ENCODE measurements around the gene BAX. TPM values are rescaled to one million over a fixed set of nuclear protein-coding genes. Genes with fewer than 3 reads are reported as not detected.
"Not testable (repeated sequence)": the region's sequence is repeated elsewhere in the genome, so short reads cannot be mapped to it uniquely, and the experiment has no call there.

BAX gene
- polyA plus RNA-seq (2013, experiment 1 of 2; ENCODE audit: insufficient read length), result 203 TPM
- 173 TPM for polyA plus RNA-seq (2013, experiment 2 of 2; ENCODE audit: insufficient read length)

GRCh38 chr19:48954595-48955307 lies at the start of gene BAX:
BAX (plus strand) TSS chr19:48954875; CDS start chr19:48954929, 54 bp downstream.
- peak; percentile 96 for DNase-seq

GRCh38 chr19:48905664-48906063 lies 49.0 kb upstream of the BAX start:
- no peak for DNase-seq

GRCh38 chr19:48906324-48906723 lies 48.4 kb upstream of the BAX start:
- DNase-seq, result no peak

GRCh38 chr19:48907671-48908070 lies 47.0 kb upstream of the BAX start:
- no peak for DNase-seq

GRCh38 chr19:48909424-48910077 lies 45.1 kb upstream of the BAX start:
- DNase-seq, result not testable (repeated sequence)

- no peak for DNase-seq
Measured at GRCh38 chr19:48910803-48911202, 43.9 kb upstream of the BAX start.

GRCh38 chr19:48913114-48913889 lies 41.4 kb upstream of the BAX start:
- DNase-seq, result no peak

GRCh38 chr19:48914181-48914580 lies 40.5 kb upstream of the BAX start:
- no peak for DNase-seq

- no peak for DNase-seq
Measured at GRCh38 chr19:48915757-48916156, 38.9 kb upstream of the BAX start.

- DNase-seq, result no peak
Measured at GRCh38 chr19:48918071-48918470, 36.6 kb upstream of the BAX start.

GRCh38 chr19:48918801-48919247 lies 35.9 kb upstream of the BAX start:
- DNase-seq, result peak; percentile 23

- not testable (repeated sequence) for DNase-seq
Measured at GRCh38 chr19:48919271-48919670, 35.4 kb upstream of the BAX start.

GRCh38 chr19:48920949-48921348 lies 33.7 kb upstream of the BAX start:
- DNase-seq, result no peak

GRCh38 chr19:48921721-48922500 lies 32.8 kb upstream of the BAX start:
- DNase-seq, result no peak

- no peak for DNase-seq
Measured at GRCh38 chr19:48922548-48923490, 31.9 kb upstream of the BAX start.

- peak; percentile 73 for DNase-seq
Measured at GRCh38 chr19:48925240-48925843, 29.3 kb upstream of the BAX start.

GRCh38 chr19:48925890-48926289 lies 28.8 kb upstream of the BAX start:
- DNase-seq, result not testable (repeated sequence)

GRCh38 chr19:48926909-48927308 lies 27.8 kb upstream of the BAX start:
- DNase-seq, result peak; percentile 89

- not testable (repeated sequence) for DNase-seq
Measured at GRCh38 chr19:48927692-48928091, 27.0 kb upstream of the BAX start.

- no peak for DNase-seq
Measured at GRCh38 chr19:48928164-48929025, 26.3 kb upstream of the BAX start.

Measured in fibroblast of skin of scalp (primary cell).